Caco-2 (cell line): ENCODE measurements around the gene SMARCA4. TPM values are rescaled to one million over a fixed set of nuclear protein-coding genes. Genes with fewer than 3 reads are reported as not detected.

Source experiments
- BruUV-seq: library from RNA; stranded (reverse); fragments of 400-500 nt; replicated peaks from 2 replicates; lab custom pipeline; 2021; lab: Mats Ljungman, UMichigan
- CTCF ChIA-PET: fragments of 300-600 bp; sonication (Branson Sonifier 250); formaldehyde crosslinking; loops from one replicate; lab custom pipeline; 2022; ENCODE audit warnings: antibody characterized with exemption; lab: Charles Lee
- POLR2A ChIA-PET: fragments of 300-600 bp; sonication (Branson Sonifier 250); formaldehyde crosslinking; loops from one replicate; lab custom pipeline; 2022; ENCODE audit warnings: antibody characterized with exemption; lab: Charles Lee
- DNase-seq, 2 experiments: peaks; one replicate each; pipeline versions ENCODE4 v3.0.0 to v3.0.0-alpha.2; 2020 to 2022
- H3K27me3 ChIP-seq: replicated peaks from 2 replicates; pipeline ENCODE4 v1.6.0; 2011; ENCODE audit warnings: low read length; ENCODE audit not compliant: control insufficient read depth, insufficient read depth
- H3K36me3 ChIP-seq: 2 replicates; pipeline ENCODE4 v1.5.1; 2011; ENCODE audit warnings: low read length; ENCODE audit not compliant: control insufficient read depth, insufficient read depth
- H3K4me1 ChIP-seq: fragments of 250-450 bp; sonication (Bioruptor Pico); 2 replicates; pipeline ENCODE4 v1.5.1; 2020; ENCODE audit warnings: mild to moderate bottlenecking
- H3K4me3 ChIP-seq: 2 replicates; pipeline ENCODE4 v1.5.1; 2011; ENCODE audit warnings: low read depth, mild to moderate bottlenecking, control low read depth, low read length
- H3K9me3 ChIP-seq: fragments of 250-450 bp; sonication (Bioruptor Pico); 2 replicates; pipeline ENCODE4 v1.5.1; 2020; ENCODE audit warnings: mild to moderate bottlenecking, moderate library complexity
- H3K27ac Mint-ChIP-seq: one replicate; pipeline ENCODE4 v1.8.0; 2022; ENCODE audit warnings: mixed read lengths; ENCODE audit not compliant: unreplicated experiment
- H3K27me3 Mint-ChIP-seq: one replicate; pipeline ENCODE4 v1.8.0; 2022; ENCODE audit warnings: mixed read lengths; ENCODE audit not compliant: insufficient read depth, unreplicated experiment
- H3K36me3 Mint-ChIP-seq: one replicate; pipeline ENCODE4 v1.8.0; 2022; ENCODE audit warnings: mild to moderate bottlenecking, mixed read lengths; ENCODE audit not compliant: insufficient read depth, unreplicated experiment
- H3K4me1 Mint-ChIP-seq: one replicate; pipeline ENCODE4 v1.8.0; 2022; ENCODE audit warnings: low read depth, mixed read lengths; ENCODE audit not compliant: unreplicated experiment
- H3K4me3 Mint-ChIP-seq: one replicate; pipeline ENCODE4 v1.8.0; 2022; ENCODE audit warnings: mild to moderate bottlenecking, moderate library complexity, mixed read lengths; ENCODE audit not compliant: unreplicated experiment
- H3K9me3 Mint-ChIP-seq: one replicate; pipeline ENCODE4 v1.8.0; 2022; ENCODE audit warnings: mixed read lengths; ENCODE audit not compliant: unreplicated experiment
- intact Hi-C: fragments of 100-400 bp; cut with micrococcal nuclease; formaldehyde crosslinking; loops from one replicate; pipeline ENCODE4 v1.10.0; 2022; ENCODE audit not compliant: unreplicated experiment
- total RNA-seq: library from RNA; stranded (reverse); gene quantifications from 2 replicates; pipeline ENCODE4 v1.2.3, GENCODE V29; 2022
- TF ChIP-seq, protein P1 (sequence below), 2 experiments: fragments of 200-600 bp in 1 of 2; IDR thresholded peaks; 1 replicate in 1 of 2; 2 replicates in 1 of 2; pipeline versions ENCODE4 v1.5.1 to v1.8.0; 2011 to 2022; ENCODE audit warnings: antibody characterized with exemption in 1 of 2, control low read depth in 1 of 2, inconsistent platforms in 1 of 2, low read depth in 1 of 2, low read length in 1 of 2, mild to moderate bottlenecking in 1 of 2, moderate library complexity in 1 of 2; ENCODE audit not compliant: insufficient read depth in 1 of 2, severe bottlenecking in 1 of 2, unreplicated experiment in 1 of 2

Gene SMARCA4
- total RNA-seq, 1 experiment from 2014 or later, result 171 TPM

DNA sequence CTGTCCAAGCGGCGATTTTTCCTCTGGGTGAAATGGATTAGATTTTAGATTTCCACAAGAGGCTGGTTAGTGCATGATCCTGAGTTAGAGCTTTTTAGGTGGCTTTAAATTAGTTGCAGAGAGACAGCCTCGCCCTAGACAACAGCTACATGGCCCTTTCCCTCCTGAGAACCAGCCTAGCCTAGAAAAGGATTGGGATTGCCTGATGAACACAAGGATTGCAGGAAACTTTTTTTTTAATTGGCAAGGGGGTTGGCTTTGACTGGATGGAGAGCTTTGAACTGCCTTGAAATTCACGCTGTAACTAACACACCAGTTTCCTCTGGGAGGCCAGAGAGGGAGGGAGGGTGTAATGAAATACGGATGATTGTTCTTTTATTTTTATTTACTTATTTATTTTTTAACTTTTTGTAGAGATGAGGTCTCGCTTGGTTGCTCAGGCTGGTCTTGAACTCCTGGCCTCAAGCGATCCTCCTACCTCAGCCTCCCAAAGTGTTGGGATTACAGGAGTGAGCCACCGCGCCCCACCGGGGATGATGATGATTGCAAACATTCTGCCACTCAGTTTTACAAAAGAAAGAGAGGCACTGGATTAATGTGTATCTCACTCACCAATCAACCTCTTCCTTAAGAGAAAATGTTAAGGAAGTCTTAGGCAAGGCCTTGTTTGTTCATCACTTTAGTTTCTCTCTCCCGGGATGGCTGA, 130.3 kb downstream of the SMARCA4 start:
- H3K4me3 ChIP-seq, result peak overlapping the region; percentile 87
- H3K27ac Mint-ChIP-seq, result peak overlapping the region; percentile 99
- peaks cover 42% of the 10 kb centered on the region for H3K4me1 ChIP-seq
- peak overlapping the region; percentile 90 for H3K4me3 Mint-ChIP-seq
- TSS peak; percentile 37 for BruUV-seq
- peaks cover 72% of the 10 kb centered on the region for H3K36me3 Mint-ChIP-seq
- no peaks in the 10 kb centered on the region for H3K9me3 Mint-ChIP-seq
- H3K4me1 Mint-ChIP-seq, result peaks cover 9% of the 10 kb centered on the region
- intact Hi-C loops, result loop anchor here (5.0 kb wide), 1 partner anchor 154 kb away; no protein-coding TSS in a partner anchor
- peaks cover 10% of the 10 kb centered on the region for H3K36me3 ChIP-seq
- H3K9me3 ChIP-seq, result no peaks in the 10 kb centered on the region
- no peak for DNase-seq
- POLR2A ChIA-PET, result no interaction called here
- TF ChIP-seq, protein P1, sequence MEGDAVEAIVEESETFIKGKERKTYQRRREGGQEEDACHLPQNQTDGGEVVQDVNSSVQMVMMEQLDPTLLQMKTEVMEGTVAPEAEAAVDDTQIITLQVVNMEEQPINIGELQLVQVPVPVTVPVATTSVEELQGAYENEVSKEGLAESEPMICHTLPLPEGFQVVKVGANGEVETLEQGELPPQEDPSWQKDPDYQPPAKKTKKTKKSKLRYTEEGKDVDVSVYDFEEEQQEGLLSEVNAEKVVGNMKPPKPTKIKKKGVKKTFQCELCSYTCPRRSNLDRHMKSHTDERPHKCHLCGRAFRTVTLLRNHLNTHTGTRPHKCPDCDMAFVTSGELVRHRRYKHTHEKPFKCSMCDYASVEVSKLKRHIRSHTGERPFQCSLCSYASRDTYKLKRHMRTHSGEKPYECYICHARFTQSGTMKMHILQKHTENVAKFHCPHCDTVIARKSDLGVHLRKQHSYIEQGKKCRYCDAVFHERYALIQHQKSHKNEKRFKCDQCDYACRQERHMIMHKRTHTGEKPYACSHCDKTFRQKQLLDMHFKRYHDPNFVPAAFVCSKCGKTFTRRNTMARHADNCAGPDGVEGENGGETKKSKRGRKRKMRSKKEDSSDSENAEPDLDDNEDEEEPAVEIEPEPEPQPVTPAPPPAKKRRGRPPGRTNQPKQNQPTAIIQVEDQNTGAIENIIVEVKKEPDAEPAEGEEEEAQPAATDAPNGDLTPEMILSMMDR (IDR thresholded peaks at IDR 0.05; ENCODE audit: insufficient read depth in 1 of 2, low read depth in 1 of 2, low read length in 1 of 2, severe bottlenecking in 1 of 2, unreplicated experiment in 1 of 2), result no peak
- H3K27me3 Mint-ChIP-seq, result no peaks in the 10 kb centered on the region
- no peaks in the 10 kb centered on the region for H3K27me3 ChIP-seq
- CTCF ChIA-PET, result no interaction called here

DNA sequence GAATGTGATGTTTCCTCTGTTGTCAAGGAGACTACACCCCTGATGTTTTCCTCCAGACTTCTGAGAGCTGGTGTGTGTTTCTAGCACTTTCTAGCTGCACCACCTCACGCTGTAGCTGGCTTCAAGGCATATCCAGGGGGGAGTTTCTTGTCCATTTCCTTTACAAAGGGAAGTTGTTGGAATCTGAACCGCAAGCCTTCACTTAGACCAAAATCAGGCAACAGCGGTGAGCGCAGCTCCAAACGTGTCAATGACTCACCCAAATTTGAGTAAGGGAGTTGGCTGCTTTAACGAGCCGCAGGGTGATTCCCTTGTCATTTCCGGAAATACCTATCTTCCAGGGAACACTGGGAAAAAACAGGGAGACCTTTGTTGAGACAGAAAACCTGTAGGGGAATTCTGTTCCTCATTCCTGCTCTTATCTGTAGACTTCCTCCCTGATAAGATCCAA, 130.9 kb downstream of the SMARCA4 start:
- POLR2A ChIA-PET, result no interaction called here
- peaks cover 9% of the 10 kb centered on the region for H3K4me1 Mint-ChIP-seq
- Histone ChIP-seq H3K27me3 (no peaks in the 10 kb centered on the region), H3K36me3 (peaks cover 10% of the 10 kb centered on the region), H3K9me3 (no peaks in the 10 kb centered on the region), H3K4me1 (peaks cover 44% of the 10 kb centered on the region), H3K4me3 (peak overlapping the region; percentile 87)
- CTCF ChIA-PET, result no interaction called here
- intact Hi-C loops, result loop anchor here (5.0 kb wide), 1 partner anchor 154 kb away; no protein-coding TSS in a partner anchor
- H3K27me3 Mint-ChIP-seq, result no peaks in the 10 kb centered on the region
- DNase-seq, result peak; percentile 73 to 80
- H3K27ac Mint-ChIP-seq, result peak overlapping the region; percentile 99
- H3K36me3 Mint-ChIP-seq, result peaks cover 78% of the 10 kb centered on the region
- TF ChIP-seq, protein P1 (IDR thresholded peaks at IDR 0.05; ENCODE audit: insufficient read depth in 1 of 2, low read depth in 1 of 2, low read length in 1 of 2, severe bottlenecking in 1 of 2, unreplicated experiment in 1 of 2), result no peak
- H3K4me3 Mint-ChIP-seq, result peak overlapping the region; percentile 90
- H3K9me3 Mint-ChIP-seq, result no peaks in the 10 kb centered on the region
- no TSS peak for BruUV-seq

DNA sequence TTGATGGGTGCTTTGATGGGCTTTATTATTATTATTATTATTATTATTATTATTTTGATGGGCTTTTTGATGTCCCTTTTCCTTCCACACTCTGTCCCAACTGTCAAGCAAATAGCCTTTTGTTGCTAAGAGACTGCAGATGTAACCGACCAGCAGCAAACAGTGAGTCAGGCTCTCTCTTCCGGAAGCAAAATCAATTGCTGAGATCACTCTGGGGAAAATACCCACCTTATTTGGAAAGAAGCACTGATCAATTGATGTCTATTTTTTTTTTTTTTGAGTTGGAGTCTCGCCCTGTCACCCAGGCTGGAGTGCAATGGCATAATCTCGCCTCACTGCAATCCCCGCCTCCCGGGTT, 131.3 kb downstream of the SMARCA4 start:
- Mint-ChIP-seq H3K27me3 (no peaks in the 10 kb centered on the region), H3K4me3 (peak overlapping the region; percentile 90), H3K36me3 (peaks cover 82% of the 10 kb centered on the region), H3K9me3 (no peaks in the 10 kb centered on the region), H3K4me1 (peaks cover 9% of the 10 kb centered on the region), H3K27ac (peak overlapping the region; percentile 99)
- intact Hi-C loops, result loop anchor here (5.0 kb wide), 1 partner anchor 155 kb away; no protein-coding TSS in a partner anchor
- DNase-seq, result peak in 1 of 2 experiments; percentile 34
- Histone ChIP-seq H3K4me3 (0 out of 2 replicates have a peak overlapping the region, but pooled peaks have one; percentile 3), H3K4me1 (peaks cover 44% of the 10 kb centered on the region), H3K36me3 (peaks cover 11% of the 10 kb centered on the region), H3K27me3 (no peaks in the 10 kb centered on the region), H3K9me3 (no peaks in the 10 kb centered on the region)
- TF ChIP-seq, protein P1 (IDR thresholded peaks at IDR 0.05; ENCODE audit: insufficient read depth in 1 of 2, low read depth in 1 of 2, low read length in 1 of 2, severe bottlenecking in 1 of 2, unreplicated experiment in 1 of 2), result no peak
- POLR2A ChIA-PET, result interaction anchor here (0.6 kb wide), 1 partner anchor 74 kb away, joined by 4 read pairs; no protein-coding TSS in a partner anchor
- BruUV-seq, result no TSS peak
- CTCF ChIA-PET, result no interaction called here
